ENCODE measurements around the gene ILK.
A peak's percentile ranks its signal among the peaks of the same experiment; 100 is the strongest.

The ILK gene

GRCh38 chr11:6616596-6617250 is 13.1 kb downstream of the ILK start:
- H3K79me2 ChIP-seq (ENCODE audit: insufficient read depth, low read length), result no peaks in the 10 kb centered on the region
- no peaks in the 10 kb centered on the region for H4K20me1 ChIP-seq (ENCODE audit: insufficient read depth, low read length)
- 0 out of 2 replicates have a peak, but pooled peaks cover 4% of the 10 kb centered on the region for H3K36me3 ChIP-seq (ENCODE audit: insufficient read depth, low read length)
- no peaks in the 10 kb centered on the region for H3K9me2 ChIP-seq (ENCODE audit: low read depth, low read length)
- H3K4me3 ChIP-seq (ENCODE audit: low read depth, low read length, poor library complexity, severe bottlenecking), result no peak overlapping the region
- no peak overlapping the region for H3K9ac ChIP-seq (ENCODE audit: low read length)
- H3K27me3 ChIP-seq (ENCODE audit: insufficient read depth, low read length), result no peaks in the 10 kb centered on the region
- H3K27ac ChIP-seq (ENCODE audit: low read depth, low read length, poor library complexity, severe bottlenecking), result no peak overlapping the region
- H3K4me1 ChIP-seq (ENCODE audit: insufficient read depth, low read length, severe bottlenecking), result peaks cover 27% of the 10 kb centered on the region
- H3F3A ChIP-seq (ENCODE audit: insufficient read depth, low read length), result no peaks in the 10 kb centered on the region
- H3K4me2 ChIP-seq (ENCODE audit: low read length), result no peak overlapping the region
- no peak overlapping the region for H2AFZ ChIP-seq (ENCODE audit: low read length)
- no peaks in the 10 kb centered on the region for H3K9me3 ChIP-seq (ENCODE audit: low read length)
- TF ChIP-seq EZH2 (IDR thresholded peaks at IDR 0.05; ENCODE audit: borderline replicate concordance, low read length), result no peak
- TF ChIP-seq CTCF (IDR thresholded peaks at IDR 0.05; ENCODE audit: low read length), result no peak

- Histone ChIP-seq H3K9me2 (ENCODE audit: low read depth, low read length) (no peaks in the 10 kb centered on the region), H3F3A (ENCODE audit: insufficient read depth, low read length) (no peaks in the 10 kb centered on the region), H3K27me3 (ENCODE audit: insufficient read depth, low read length) (no peaks in the 10 kb centered on the region), H3K27ac (ENCODE audit: low read depth, low read length, poor library complexity, severe bottlenecking) (no peak overlapping the region), H3K9ac (ENCODE audit: low read length) (no peak overlapping the region), H3K79me2 (ENCODE audit: insufficient read depth, low read length) (no peaks in the 10 kb centered on the region), H4K20me1 (ENCODE audit: insufficient read depth, low read length) (no peaks in the 10 kb centered on the region), H3K4me1 (ENCODE audit: insufficient read depth, low read length, severe bottlenecking) (peaks cover 27% of the 10 kb centered on the region), H3K4me3 (ENCODE audit: low read depth, low read length, poor library complexity, severe bottlenecking) (no peak overlapping the region), H3K4me2 (ENCODE audit: low read length) (no peak overlapping the region), H2AFZ (ENCODE audit: low read length) (no peak overlapping the region), H3K36me3 (ENCODE audit: insufficient read depth, low read length) (0 out of 2 replicates have a peak, but pooled peaks cover 4% of the 10 kb centered on the region), H3K9me3 (ENCODE audit: low read length) (no peaks in the 10 kb centered on the region)
- TF ChIP-seq EZH2 (IDR thresholded peaks at IDR 0.05; ENCODE audit: borderline replicate concordance, low read length) (no peak), CTCF (IDR thresholded peaks at IDR 0.05; ENCODE audit: low read length) (no peak)
Observed at GRCh38 chr11:6617315-6617781, 13.8 kb downstream of the ILK start.

GRCh38 chr11:6618117-6619003 is 14.8 kb downstream of the ILK start:
- 0 out of 2 replicates have a peak, but pooled peaks cover under 1% of the 10 kb centered on the region for H3K27me3 ChIP-seq (ENCODE audit: insufficient read depth, low read length)
- no peaks in the 10 kb centered on the region for H3K9me2 ChIP-seq (ENCODE audit: low read depth, low read length)
- peak overlapping the region; percentile 93 for H3K4me2 ChIP-seq (ENCODE audit: low read length)
- H3K9me3 ChIP-seq (ENCODE audit: low read length), result no peaks in the 10 kb centered on the region
- 0 out of 2 replicates have a peak, but pooled peaks cover 4% of the 10 kb centered on the region for H3K36me3 ChIP-seq (ENCODE audit: insufficient read depth, low read length)
- H3K27ac ChIP-seq (ENCODE audit: low read depth, low read length, poor library complexity, severe bottlenecking), result no peak overlapping the region
- peak overlapping the region; percentile 82 for H3K4me3 ChIP-seq (ENCODE audit: low read depth, low read length, poor library complexity, severe bottlenecking)
- H3K9ac ChIP-seq (ENCODE audit: low read length), result peak overlapping the region; percentile 74
- no peak for TF ChIP-seq CTCF (IDR thresholded peaks at IDR 0.05; ENCODE audit: low read length)
- H3F3A ChIP-seq (ENCODE audit: insufficient read depth, low read length), result no peaks in the 10 kb centered on the region
- H3K79me2 ChIP-seq (ENCODE audit: insufficient read depth, low read length), result no peaks in the 10 kb centered on the region
- H4K20me1 ChIP-seq (ENCODE audit: insufficient read depth, low read length), result no peaks in the 10 kb centered on the region
- H3K4me1 ChIP-seq (ENCODE audit: insufficient read depth, low read length, severe bottlenecking), result peaks cover 19% of the 10 kb centered on the region
- no peak overlapping the region for H2AFZ ChIP-seq (ENCODE audit: low read length)
